Memory B cell (primary cell): ENCODE measurements around the gene PGBD5.
A peak's percentile ranks its signal among the peaks of the same experiment; 100 is the strongest.

ENCODE experiments used
- ATAC-seq: fragments of 150-1000 bp; cut with Tn5 transposase; 2 replicates; pipeline ENCODE4 v1.10.0; 2021; ENCODE audit warnings: low read depth, mild to moderate bottlenecking, moderate library complexity
- DNase-seq, 2 donors: peaks; one replicate each; pipeline ENCODE4 v3.0.0; 2022; ENCODE audit warnings: low spot score in 2 of 2
- H3K27ac Mint-ChIP-seq: one replicate; pipeline ENCODE4 v1.8.0; 2022; ENCODE audit warnings: mild to moderate bottlenecking, moderate library complexity, mixed read lengths
- H3K27me3 Mint-ChIP-seq: one replicate; pipeline ENCODE4 v1.8.0; 2022; ENCODE audit warnings: mixed read lengths
- H3K36me3 Mint-ChIP-seq: one replicate; pipeline ENCODE4 v1.8.0; 2022; ENCODE audit warnings: mild to moderate bottlenecking, mixed read lengths
- H3K4me1 Mint-ChIP-seq: one replicate; pipeline ENCODE4 v1.8.0; 2022; ENCODE audit warnings: mixed read lengths
- H3K4me3 Mint-ChIP-seq: one replicate; pipeline ENCODE4 v1.8.0; 2022; ENCODE audit warnings: mild to moderate bottlenecking, moderate library complexity, mixed read lengths
- H3K9me3 Mint-ChIP-seq: one replicate; pipeline ENCODE4 v1.8.0; 2022; ENCODE audit warnings: mixed read lengths

PGBD5 gene

GRCh38 chr1:230321341-230321740, 104.8 kb downstream of the PGBD5 start:
- Mint-ChIP-seq H3K4me3 (no peak overlapping the region), H3K4me1 (no peaks in the 10 kb centered on the region), H3K9me3 (no peaks in the 10 kb centered on the region), H3K27me3 (peaks cover 3% of the 10 kb centered on the region), H3K27ac (no peak overlapping the region), H3K36me3 (no peaks in the 10 kb centered on the region)
- no peak for DNase-seq
- ATAC-seq: no peak

GRCh38 chr1:230320804-230321203, 105.3 kb downstream of the PGBD5 start:
- no peak for DNase-seq
- no peaks in the 10 kb centered on the region for H3K36me3 Mint-ChIP-seq
- no peak overlapping the region for H3K4me3 Mint-ChIP-seq
- ATAC-seq: no peak
- no peaks in the 10 kb centered on the region for H3K4me1 Mint-ChIP-seq
- H3K27me3 Mint-ChIP-seq: peaks cover 3% of the 10 kb centered on the region
- H3K9me3 Mint-ChIP-seq: no peaks in the 10 kb centered on the region
- no peak overlapping the region for H3K27ac Mint-ChIP-seq

- Mint-ChIP-seq H3K27ac (no peak overlapping the region), H3K9me3 (no peaks in the 10 kb centered on the region), H3K27me3 (peaks cover 3% of the 10 kb centered on the region), H3K4me3 (no peak overlapping the region), H3K4me1 (no peaks in the 10 kb centered on the region), H3K36me3 (no peaks in the 10 kb centered on the region)
- no peak for DNase-seq
- no peak for ATAC-seq
Measured at GRCh38 chr1:230319014-230319747, 107.0 kb downstream of the PGBD5 start.

GRCh38 chr1:230317823-230318819, 108.0 kb downstream of the PGBD5 start:
- Mint-ChIP-seq H3K36me3 (no peaks in the 10 kb centered on the region), H3K4me1 (no peaks in the 10 kb centered on the region), H3K9me3 (no peaks in the 10 kb centered on the region), H3K4me3 (no peak overlapping the region), H3K27ac (no peak overlapping the region), H3K27me3 (peaks cover 3% of the 10 kb centered on the region)
- ATAC-seq (no peak), DNase-seq (no peak)

GRCh38 chr1:230316864-230317745, 109.0 kb downstream of the PGBD5 start:
- no peak overlapping the region for H3K27ac Mint-ChIP-seq
- H3K9me3 Mint-ChIP-seq: no peaks in the 10 kb centered on the region
- H3K4me3 Mint-ChIP-seq: no peak overlapping the region
- no peak for ATAC-seq
- H3K4me1 Mint-ChIP-seq: no peaks in the 10 kb centered on the region
- H3K36me3 Mint-ChIP-seq: no peaks in the 10 kb centered on the region
- peaks cover 3% of the 10 kb centered on the region for H3K27me3 Mint-ChIP-seq
- no peak for DNase-seq

GRCh38 chr1:230315099-230315498, 111.0 kb downstream of the PGBD5 start:
- no peaks in the 10 kb centered on the region for H3K36me3 Mint-ChIP-seq
- DNase-seq (no peak), ATAC-seq (no peak)
- no peak overlapping the region for H3K27ac Mint-ChIP-seq
- peaks cover 2% of the 10 kb centered on the region for H3K4me1 Mint-ChIP-seq
- no peak overlapping the region for H3K4me3 Mint-ChIP-seq
- H3K27me3 Mint-ChIP-seq: peaks cover 4% of the 10 kb centered on the region
- no peaks in the 10 kb centered on the region for H3K9me3 Mint-ChIP-seq

- no peak overlapping the region for H3K27ac Mint-ChIP-seq
- ATAC-seq (no peak), DNase-seq (no peak)
- H3K27me3 Mint-ChIP-seq: peaks cover 4% of the 10 kb centered on the region
- no peaks in the 10 kb centered on the region for H3K9me3 Mint-ChIP-seq
- peaks cover 2% of the 10 kb centered on the region for H3K4me1 Mint-ChIP-seq
- no peaks in the 10 kb centered on the region for H3K36me3 Mint-ChIP-seq
- no peak overlapping the region for H3K4me3 Mint-ChIP-seq
Measured at GRCh38 chr1:230314142-230314470, 112.0 kb downstream of the PGBD5 start.

- no peak for DNase-seq
- no peaks in the 10 kb centered on the region for H3K9me3 Mint-ChIP-seq
- ATAC-seq: no peak
- peaks cover 4% of the 10 kb centered on the region for H3K27me3 Mint-ChIP-seq
- no peak overlapping the region for H3K4me3 Mint-ChIP-seq
- H3K27ac Mint-ChIP-seq: no peak overlapping the region
- H3K36me3 Mint-ChIP-seq: no peaks in the 10 kb centered on the region
- H3K4me1 Mint-ChIP-seq: peaks cover 2% of the 10 kb centered on the region
Measured at GRCh38 chr1:230313453-230314141, 112.5 kb downstream of the PGBD5 start.

- peaks cover 2% of the 10 kb centered on the region for H3K4me1 Mint-ChIP-seq
- no peak for DNase-seq
- H3K27ac Mint-ChIP-seq: no peak overlapping the region
- no peaks in the 10 kb centered on the region for H3K36me3 Mint-ChIP-seq
- H3K9me3 Mint-ChIP-seq: no peaks in the 10 kb centered on the region
- no peak overlapping the region for H3K4me3 Mint-ChIP-seq
- peaks cover 4% of the 10 kb centered on the region for H3K27me3 Mint-ChIP-seq
- no peak for ATAC-seq
Measured at GRCh38 chr1:230312676-230313075, 113.5 kb downstream of the PGBD5 start.

GRCh38 chr1:230310381-230311163, 115.6 kb downstream of the PGBD5 start:
- peak; percentile 63 to 65 for DNase-seq
- Mint-ChIP-seq H3K27ac (no peak overlapping the region), H3K36me3 (no peaks in the 10 kb centered on the region), H3K27me3 (peaks cover 4% of the 10 kb centered on the region), H3K4me3 (no peak overlapping the region), H3K4me1 (peaks cover 9% of the 10 kb centered on the region), H3K9me3 (no peaks in the 10 kb centered on the region)
- peak; percentile 74 for ATAC-seq

- ATAC-seq: no peak
- Mint-ChIP-seq H3K36me3 (no peaks in the 10 kb centered on the region), H3K4me1 (peaks cover 9% of the 10 kb centered on the region), H3K4me3 (no peak overlapping the region), H3K9me3 (no peaks in the 10 kb centered on the region), H3K27ac (no peak overlapping the region), H3K27me3 (peaks cover 4% of the 10 kb centered on the region)
- DNase-seq: no peak
Measured at GRCh38 chr1:230309646-230310177, 116.4 kb downstream of the PGBD5 start.

- DNase-seq (no peak), ATAC-seq (no peak)
- H3K4me3 Mint-ChIP-seq: no peak overlapping the region
- no peaks in the 10 kb centered on the region for H3K36me3 Mint-ChIP-seq
- H3K27ac Mint-ChIP-seq: no peak overlapping the region
- peaks cover 4% of the 10 kb centered on the region for H3K27me3 Mint-ChIP-seq
- H3K9me3 Mint-ChIP-seq: no peaks in the 10 kb centered on the region
- peaks cover 9% of the 10 kb centered on the region for H3K4me1 Mint-ChIP-seq
Measured at GRCh38 chr1:230308821-230309220, 117.3 kb downstream of the PGBD5 start.
